Measurements from ENCODE around the gene LPAR1.
"Not testable (repeated sequence)": the region's sequence is repeated elsewhere in the genome, so short reads cannot be mapped to it uniquely, and the experiment has no call there.

LPAR1 gene

GRCh38 chr9:110895147-110895905 is 142.9 kb downstream of the LPAR1 start:
- no peak for DNase-seq
- TF ChIP-seq GATA1 (IDR thresholded peaks at IDR 0.05; ENCODE audit: low read depth, low read length) (no peak), POLR2A (IDR thresholded peaks at IDR 0.05; ENCODE audit: low read length) (no peak)

GRCh38 chr9:110894731-110895130 is 143.5 kb downstream of the LPAR1 start:
- TF ChIP-seq POLR2A (IDR thresholded peaks at IDR 0.05; ENCODE audit: low read length) (no peak), GATA1 (IDR thresholded peaks at IDR 0.05; ENCODE audit: low read depth, low read length) (no peak)
- DNase-seq, result no peak

- no peak for TF ChIP-seq GATA1 (IDR thresholded peaks at IDR 0.05; ENCODE audit: low read depth, low read length)
- DNase-seq, result no peak
Observed at GRCh38 chr9:110892689-110893088, 145.6 kb downstream of the LPAR1 start.

GRCh38 chr9:110891760-110892159 is 146.5 kb downstream of the LPAR1 start:
- DNase-seq, result no peak
- TF ChIP-seq POLR2A (IDR thresholded peaks at IDR 0.05; ENCODE audit: low read length) (no peak), GATA1 (IDR thresholded peaks at IDR 0.05; ENCODE audit: low read depth, low read length) (no peak)

GRCh38 chr9:110890416-110890815 is 147.9 kb downstream of the LPAR1 start:
- DNase-seq, result no peak
- TF ChIP-seq POLR2A (IDR thresholded peaks at IDR 0.05; ENCODE audit: low read length), result no peak
- TF ChIP-seq GATA1 (IDR thresholded peaks at IDR 0.05; ENCODE audit: low read depth, low read length), result no peak

GRCh38 chr9:110887276-110887675 is 151.0 kb downstream of the LPAR1 start:
- DNase-seq, result no peak
- no peak for TF ChIP-seq GATA1 (IDR thresholded peaks at IDR 0.05; ENCODE audit: low read depth, low read length)
- no peak for TF ChIP-seq POLR2A (IDR thresholded peaks at IDR 0.05; ENCODE audit: low read length)

GRCh38 chr9:110886832-110887231 is 151.4 kb downstream of the LPAR1 start:
- TF ChIP-seq POLR2A (IDR thresholded peaks at IDR 0.05; ENCODE audit: low read length) (no peak), GATA1 (IDR thresholded peaks at IDR 0.05; ENCODE audit: low read depth, low read length) (no peak)
- DNase-seq, result no peak

GRCh38 chr9:110880189-110880588 is 158.1 kb downstream of the LPAR1 start:
- TF ChIP-seq POLR2A (IDR thresholded peaks at IDR 0.05; ENCODE audit: low read length) (no peak), GATA1 (IDR thresholded peaks at IDR 0.05; ENCODE audit: low read depth, low read length) (no peak)
- DNase-seq, result no peak

- DNase-seq, result no peak
- TF ChIP-seq GATA1 (IDR thresholded peaks at IDR 0.05; ENCODE audit: low read depth, low read length) (no peak), POLR2A (IDR thresholded peaks at IDR 0.05; ENCODE audit: low read length) (no peak)
Observed at GRCh38 chr9:110877374-110877773, 160.9 kb downstream of the LPAR1 start.

GRCh38 chr9:110876929-110877328 is 161.3 kb downstream of the LPAR1 start:
- DNase-seq, result no peak
- TF ChIP-seq POLR2A (IDR thresholded peaks at IDR 0.05; ENCODE audit: low read length) (no peak), GATA1 (IDR thresholded peaks at IDR 0.05; ENCODE audit: low read depth, low read length) (no peak)

- TF ChIP-seq GATA1 (IDR thresholded peaks at IDR 0.05; ENCODE audit: low read depth, low read length) (no peak), POLR2A (IDR thresholded peaks at IDR 0.05; ENCODE audit: low read length) (no peak)
- peak; percentile 3 to 22 for DNase-seq
Observed at GRCh38 chr9:110874963-110875674, 163.2 kb downstream of the LPAR1 start.

GRCh38 chr9:110872920-110873319 is 165.3 kb downstream of the LPAR1 start:
- no peak for DNase-seq

GRCh38 chr9:110871736-110872135 is 166.5 kb downstream of the LPAR1 start:
- DNase-seq, result no peak
- TF ChIP-seq GATA1 (IDR thresholded peaks at IDR 0.05; ENCODE audit: low read depth, low read length) (no peak), POLR2A (IDR thresholded peaks at IDR 0.05; ENCODE audit: low read length) (no peak)

More at GRCh38 chr9:110872920-110873319, 165.3 kb downstream of the LPAR1 start:
- no peak for TF ChIP-seq POLR2A (IDR thresholded peaks at IDR 0.05; ENCODE audit: low read length)
- TF ChIP-seq GATA1 (IDR thresholded peaks at IDR 0.05; ENCODE audit: low read depth, low read length), result no peak

GRCh38 chr9:110869931-110870330 is 168.3 kb downstream of the LPAR1 start:
- DNase-seq, result no peak
- TF ChIP-seq GATA1 (IDR thresholded peaks at IDR 0.05; ENCODE audit: low read depth, low read length) (no peak), POLR2A (IDR thresholded peaks at IDR 0.05; ENCODE audit: low read length) (no peak)

- TF ChIP-seq POLR2A (IDR thresholded peaks at IDR 0.05; ENCODE audit: low read length) (no peak), GATA1 (IDR thresholded peaks at IDR 0.05; ENCODE audit: low read depth, low read length) (no peak)
- DNase-seq, result no peak
Observed at GRCh38 chr9:110864011-110864410, 174.3 kb downstream of the LPAR1 start.

GRCh38 chr9:110861370-110862110 is 176.7 kb downstream of the LPAR1 start:
- DNase-seq, result not testable (repeated sequence)

Data from erythroblast (primary cell).